ENCODE data around the gene MIAT. TPM values are rescaled to one million over a fixed set of nuclear protein-coding genes. Genes with fewer than 3 reads are reported as not detected.
A peak's percentile ranks its signal among the peaks of the same experiment; 100 is the strongest.

The MIAT gene
- total and polyA plus RNA-seq, 2 of the 4 experiments (the other 2 are of a cell fraction): 0.54 to 0.65 TPM

DNA sequence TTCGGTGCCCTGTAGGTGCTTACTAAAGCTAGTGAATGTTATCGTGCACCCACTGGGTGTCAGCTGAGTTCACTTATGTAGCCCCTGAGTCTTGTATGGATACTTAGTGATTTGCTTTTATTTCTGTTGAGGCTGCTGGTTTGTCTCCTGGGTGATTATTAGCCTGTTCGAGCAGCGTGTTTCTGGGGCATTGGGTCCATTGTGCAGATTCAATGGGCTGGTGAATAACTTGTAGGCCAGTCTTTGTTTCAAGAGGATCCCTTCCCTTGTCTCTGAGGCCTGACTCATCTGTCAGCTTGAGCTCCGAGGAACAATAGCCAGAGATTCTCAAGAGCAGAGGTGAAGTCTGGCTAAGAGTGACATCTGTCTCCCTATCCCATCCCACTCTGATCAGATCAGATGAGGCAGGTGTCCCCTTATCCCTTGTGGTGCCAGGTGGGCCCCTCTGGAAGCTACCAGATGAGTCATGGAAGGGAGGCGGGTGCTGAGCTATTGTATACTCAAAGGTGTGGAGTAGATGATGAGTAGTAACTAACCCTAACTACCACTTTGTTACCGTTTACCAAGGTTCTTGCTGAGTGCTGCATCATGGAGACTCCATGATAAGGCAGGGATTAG lies 3.7 kb downstream of the MIAT start:
- Histone ChIP-seq H2BK120ac (ENCODE audit: low read depth, low read length) (no peak overlapping the region), H2BK20ac (ENCODE audit: low read depth, low read length) (peak overlapping the region; percentile 55; the same call in 1 of the 2 replicates), H3K9me1 (ENCODE audit: insufficient read depth, low read length) (no peaks in the 10 kb centered on the region; the same call in 1 of the 2 replicates), H3K4me1 (ENCODE audit: control insufficient read depth, insufficient read depth, low read length) (peaks cover 8% of the 10 kb centered on the region), H3K4me2 (ENCODE audit: low read depth, low read length) (no peak overlapping the region), H3K9ac (ENCODE audit: low read depth, low read length) (no peak overlapping the region), H4K20me1 (ENCODE audit: insufficient read depth, low read length) (no peaks in the 10 kb centered on the region), H3K4ac (ENCODE audit: low read depth, low read length) (no peak overlapping the region), H3K18ac (ENCODE audit: low read depth, low read length) (no peak overlapping the region), H3K27ac (ENCODE audit: insufficient read depth, low read length) (no peak overlapping the region), H3K4me3 (ENCODE audit: insufficient read depth, low read depth, low read length) (no peak overlapping the region), H3K14ac (replicated peaks; ENCODE audit: low read depth, low read length) (no peak overlapping the region), H2BK5ac (ENCODE audit: low read depth, low read length, poor library complexity, severe bottlenecking) (no peak overlapping the region), H4K5ac (ENCODE audit: low read depth, low read length) (no peak overlapping the region), H2BK15ac (ENCODE audit: low read depth, low read length) (no peak overlapping the region), H2AK5ac (ENCODE audit: low read depth, low read length) (no peak overlapping the region), H3K27me3 (ENCODE audit: control insufficient read depth, insufficient read depth, low read length) (peaks cover 18% of the 10 kb centered on the region), H3K79me1 (ENCODE audit: low read depth in 1 of 2, low read length in 2 of 2) (no peaks in the 10 kb centered on the region), H3K23ac (ENCODE audit: low read depth, low read length) (no peak overlapping the region), H3K56ac (ENCODE audit: extremely low read depth, insufficient read depth, low read length) (no peak overlapping the region), H3K9me3 (ENCODE audit: control insufficient read depth, insufficient read depth, low read length) (no peaks in the 10 kb centered on the region), H4K91ac (ENCODE audit: insufficient read depth, low read depth, low read length) (no peak overlapping the region), H2AK9ac (replicated peaks; ENCODE audit: low read depth, low read length, poor library complexity) (no peak overlapping the region), H4K8ac (ENCODE audit: low read depth in 2 of 2, low read length in 2 of 2) (no peak overlapping the region), H3K36me3 (ENCODE audit: control insufficient read depth, insufficient read depth, low read length) (no peaks in the 10 kb centered on the region), H2AFZ (replicated peaks; ENCODE audit: low read length, poor library complexity) (no peak overlapping the region)
- TF ChIP-seq RFX5 (IDR thresholded peaks at IDR 0.05; ENCODE audit: low read depth, low read length) (no peak), RAD21 (IDR thresholded peaks at IDR 0.05; ENCODE audit: low read length) (no peak), MAFK (IDR thresholded peaks at IDR 0.05; ENCODE audit: low read depth, low read length) (no peak), SMC3 (IDR thresholded peaks at IDR 0.05; ENCODE audit: low read depth, low read length) (no peak), POLR2A (IDR thresholded peaks at IDR 0.05; ENCODE audit: low read depth, low read length) (no peak), FOS (IDR thresholded peaks at IDR 0.05; ENCODE audit: low read depth, low read length) (no peak), MAZ (IDR thresholded peaks at IDR 0.05; ENCODE audit: borderline replicate concordance, low read depth, low read length) (no peak), CEBPB (IDR thresholded peaks at IDR 0.05; ENCODE audit: low read depth, low read length) (no peak), BHLHE40 (IDR thresholded peaks at IDR 0.05; ENCODE audit: low read depth, low read length) (no peak)
- TF ChIP-seq, protein P1, sequence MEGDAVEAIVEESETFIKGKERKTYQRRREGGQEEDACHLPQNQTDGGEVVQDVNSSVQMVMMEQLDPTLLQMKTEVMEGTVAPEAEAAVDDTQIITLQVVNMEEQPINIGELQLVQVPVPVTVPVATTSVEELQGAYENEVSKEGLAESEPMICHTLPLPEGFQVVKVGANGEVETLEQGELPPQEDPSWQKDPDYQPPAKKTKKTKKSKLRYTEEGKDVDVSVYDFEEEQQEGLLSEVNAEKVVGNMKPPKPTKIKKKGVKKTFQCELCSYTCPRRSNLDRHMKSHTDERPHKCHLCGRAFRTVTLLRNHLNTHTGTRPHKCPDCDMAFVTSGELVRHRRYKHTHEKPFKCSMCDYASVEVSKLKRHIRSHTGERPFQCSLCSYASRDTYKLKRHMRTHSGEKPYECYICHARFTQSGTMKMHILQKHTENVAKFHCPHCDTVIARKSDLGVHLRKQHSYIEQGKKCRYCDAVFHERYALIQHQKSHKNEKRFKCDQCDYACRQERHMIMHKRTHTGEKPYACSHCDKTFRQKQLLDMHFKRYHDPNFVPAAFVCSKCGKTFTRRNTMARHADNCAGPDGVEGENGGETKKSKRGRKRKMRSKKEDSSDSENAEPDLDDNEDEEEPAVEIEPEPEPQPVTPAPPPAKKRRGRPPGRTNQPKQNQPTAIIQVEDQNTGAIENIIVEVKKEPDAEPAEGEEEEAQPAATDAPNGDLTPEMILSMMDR (conservative IDR thresholded peaks at IDR 0.05; ENCODE audit: low read depth, low read length): no peak
- TF ChIP-seq, protein P2, sequence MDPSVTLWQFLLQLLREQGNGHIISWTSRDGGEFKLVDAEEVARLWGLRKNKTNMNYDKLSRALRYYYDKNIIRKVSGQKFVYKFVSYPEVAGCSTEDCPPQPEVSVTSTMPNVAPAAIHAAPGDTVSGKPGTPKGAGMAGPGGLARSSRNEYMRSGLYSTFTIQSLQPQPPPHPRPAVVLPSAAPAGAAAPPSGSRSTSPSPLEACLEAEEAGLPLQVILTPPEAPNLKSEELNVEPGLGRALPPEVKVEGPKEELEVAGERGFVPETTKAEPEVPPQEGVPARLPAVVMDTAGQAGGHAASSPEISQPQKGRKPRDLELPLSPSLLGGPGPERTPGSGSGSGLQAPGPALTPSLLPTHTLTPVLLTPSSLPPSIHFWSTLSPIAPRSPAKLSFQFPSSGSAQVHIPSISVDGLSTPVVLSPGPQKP (IDR thresholded peaks at IDR 0.05; ENCODE audit: borderline replicate concordance, low read depth, low read length): no peak
- dilution Hi-C loops (cut with HindIII; ENCODE audit: low sequenced_read_pairs, unreplicated experiment): no loop called here
- POLR2A ChIA-PET (ENCODE audit: unreplicated experiment): no interaction called here
- CTCF ChIA-PET: interaction anchor here (0.5 kb wide), 1 partner anchor 1937 kb away, joined by 3 read pairs; no protein-coding TSS in a partner anchor
- no CpG with 5 or more reads among the region's 7 CpGs for WGBS, 2 experiments (ENCODE audit: extremely low coverage in 2 of 2, insufficient read length in 1 of 2)
- ATAC-seq (ENCODE audit: low read depth): no peak
- in situ Hi-C loops (cut with MboI; ENCODE audit: low sequenced_read_pairs): no loop called here
- BruUV-seq (replicated peaks): no TSS peak
- intact Hi-C loops (cut with micrococcal nuclease): no loop called here
- no peak for DNase-seq

Data from IMR-90 (cell line).